GM18867 (cell line): ENCODE results near the gene SNX25.
"Not testable (repeated sequence)": the region's sequence is repeated elsewhere in the genome, so short reads cannot be mapped to it uniquely, and the experiment has no call there.

Experiments
- ATAC-seq: cut with Tn5 transposase; IDR thresholded peaks from one replicate; pipeline ENCODE4 v1.9.1; 2021; ENCODE audit warnings: mild to moderate bottlenecking, moderate library complexity; ENCODE audit not compliant: unreplicated experiment

The SNX25 gene

GRCh38 chr4:185204238-185204910 is 5.0 kb upstream of the SNX25 start:
- ATAC-seq: peak; percentile 2

GRCh38 chr4:185205073-185205472 is 4.3 kb upstream of the SNX25 start:
- ATAC-seq: not testable (repeated sequence)

DNA sequence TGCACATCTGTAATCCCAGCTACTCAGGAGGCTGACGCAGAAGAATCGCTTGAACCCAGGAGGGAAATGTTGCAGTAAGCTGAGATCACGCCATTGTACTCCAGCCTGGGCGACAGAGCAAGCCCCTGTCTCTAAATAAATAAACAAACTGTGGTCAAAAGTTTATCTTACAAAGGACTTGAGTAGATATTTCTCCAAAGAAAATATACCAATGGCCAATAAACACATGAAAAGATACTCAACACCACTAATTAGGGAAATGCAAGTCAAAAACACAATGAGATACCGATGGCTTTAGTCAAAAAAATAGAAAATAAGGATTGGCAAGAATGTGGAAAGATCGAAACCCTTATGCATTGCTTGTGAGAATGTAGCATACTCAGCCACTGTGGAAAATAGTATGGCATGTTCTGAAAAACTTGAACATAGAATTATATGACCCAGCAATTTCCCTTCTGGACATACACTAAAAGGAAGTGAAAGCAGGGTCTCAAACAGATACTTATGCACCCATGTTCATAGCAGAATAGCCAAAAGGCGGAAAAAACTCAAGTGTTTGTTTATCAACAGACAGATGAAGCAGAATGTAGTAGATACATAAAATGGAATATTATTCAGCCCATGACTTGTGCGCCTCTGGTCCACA is 3.6 kb upstream of the SNX25 start:
- ATAC-seq: no peak

- no peak for ATAC-seq
These were observed 1.9 kb upstream of the SNX25 start for GRCh38 chr4:185207466-185207865.

- peak; percentile 28 for ATAC-seq
These were observed 379 bp downstream of the SNX25 start for GRCh38 chr4:185209852-185210101.

DNA sequence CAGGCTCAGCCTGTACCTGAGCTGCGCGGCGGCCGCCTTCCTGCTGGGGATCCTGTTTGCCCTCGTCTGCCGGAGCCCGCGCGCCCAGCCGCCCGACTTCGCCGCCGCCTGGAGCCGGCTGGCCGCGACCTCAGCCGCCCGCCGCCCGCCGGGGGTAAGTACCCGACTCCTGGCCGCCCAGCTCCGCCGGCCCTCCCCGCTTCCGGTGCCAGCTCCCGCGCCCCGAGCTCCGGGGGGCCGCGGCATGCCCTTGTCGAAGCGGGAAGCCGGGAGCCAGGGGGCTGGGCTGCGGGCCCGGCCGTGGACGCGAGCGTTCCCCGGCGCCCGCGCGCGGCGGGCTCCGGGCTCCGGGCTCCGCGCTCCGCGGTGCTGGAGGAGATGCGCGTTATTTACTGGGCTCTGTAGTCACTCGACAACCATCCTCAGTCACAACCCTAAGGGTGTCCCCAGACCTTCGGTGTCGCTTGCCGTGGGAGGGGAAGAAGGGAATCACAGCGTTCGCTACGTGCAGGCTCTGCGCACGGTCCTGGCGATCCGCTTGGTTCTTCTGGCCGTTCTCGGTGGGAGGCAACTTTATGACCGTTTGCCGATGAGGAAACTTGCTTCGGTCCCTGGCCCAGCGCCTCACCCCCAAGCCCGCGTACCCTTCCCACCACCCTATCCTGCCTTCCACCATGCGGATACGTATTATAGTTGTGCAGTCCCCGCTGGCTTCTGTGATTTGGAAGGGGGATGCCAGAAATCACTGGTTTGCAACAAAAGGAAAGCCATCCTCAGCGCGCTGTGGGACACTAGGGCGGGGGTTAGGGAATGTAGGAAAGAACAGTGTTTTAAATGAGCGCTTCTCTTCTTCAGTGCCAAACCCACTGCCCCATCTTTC is 944 bp downstream of the SNX25 start:
- peak; percentile 12 for ATAC-seq

DNA sequence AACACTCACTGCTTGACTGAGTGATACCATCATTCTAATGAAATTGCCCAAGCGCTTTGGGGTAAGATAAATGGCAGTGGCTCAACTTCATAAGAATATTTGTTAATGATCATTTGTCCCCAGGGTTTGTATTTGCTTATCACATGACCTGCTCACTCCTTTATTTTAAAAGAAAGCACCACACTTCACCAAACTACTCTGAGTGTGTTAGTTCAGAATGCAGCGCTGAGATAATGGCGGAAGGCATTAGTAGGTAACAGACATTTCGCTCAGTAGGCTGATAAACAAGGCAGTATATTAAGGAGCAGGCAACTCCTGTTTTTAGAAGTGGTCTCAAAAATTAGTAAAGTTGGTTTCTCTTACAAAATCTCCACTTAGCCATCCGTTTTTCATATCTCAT is 1.6 kb downstream of the SNX25 start:
- no peak for ATAC-seq

GRCh38 chr4:185211641-185212040 is 2.2 kb downstream of the SNX25 start:
- no peak for ATAC-seq

DNA sequence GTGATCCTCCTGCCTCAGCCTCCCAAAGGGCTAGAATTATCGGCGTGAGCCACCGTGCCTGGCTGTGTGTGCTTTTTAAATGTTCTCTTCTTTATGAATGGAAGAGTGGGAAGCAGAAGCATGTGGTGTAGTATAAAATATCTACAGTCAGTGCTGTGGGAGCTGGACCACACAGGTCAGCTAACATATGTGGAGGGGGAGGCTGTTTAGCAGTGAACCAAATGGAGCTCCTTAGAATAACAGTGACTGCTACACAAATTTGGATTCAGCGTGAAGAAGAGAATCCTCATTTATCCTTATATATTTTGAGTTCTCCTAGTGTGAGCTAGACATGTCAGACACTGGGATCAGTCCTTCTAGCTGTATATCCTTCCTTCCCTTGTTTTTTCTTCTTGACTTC is 3.2 kb downstream of the SNX25 start:
- ATAC-seq: no peak

- ATAC-seq: peak; percentile 32
These were observed 4.5 kb downstream of the SNX25 start for GRCh38 chr4:185213877-185214276.

- no peak for ATAC-seq
These were observed 5.9 kb downstream of the SNX25 start for GRCh38 chr4:185215261-185215660.

DNA sequence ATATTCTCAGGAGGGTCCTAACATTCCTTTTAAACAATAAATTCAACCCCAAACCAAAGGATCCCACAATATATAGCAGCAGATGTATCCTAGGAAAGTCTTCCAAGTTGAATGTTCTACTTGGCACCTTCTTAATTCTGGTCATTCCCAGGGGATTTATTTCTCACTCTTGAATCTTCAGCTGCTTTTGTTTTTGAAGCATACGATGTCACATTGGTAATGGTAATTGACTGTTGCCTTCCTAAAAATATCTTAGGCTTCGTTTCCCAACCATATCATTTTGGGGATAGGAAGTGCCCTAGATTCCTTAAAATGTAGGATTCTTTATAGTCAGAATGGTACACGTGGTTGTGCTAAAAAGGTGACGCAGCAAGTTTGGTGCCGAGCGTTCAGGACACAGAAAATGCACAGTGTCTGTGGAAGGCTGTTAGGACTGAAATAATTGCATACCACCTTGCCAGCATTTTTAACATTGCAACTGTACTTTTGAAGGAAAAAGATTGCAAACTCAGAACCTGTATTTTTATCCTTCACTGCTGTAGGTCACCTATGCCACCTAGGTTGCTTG is 8.1 kb downstream of the SNX25 start:
- no peak for ATAC-seq

DNA sequence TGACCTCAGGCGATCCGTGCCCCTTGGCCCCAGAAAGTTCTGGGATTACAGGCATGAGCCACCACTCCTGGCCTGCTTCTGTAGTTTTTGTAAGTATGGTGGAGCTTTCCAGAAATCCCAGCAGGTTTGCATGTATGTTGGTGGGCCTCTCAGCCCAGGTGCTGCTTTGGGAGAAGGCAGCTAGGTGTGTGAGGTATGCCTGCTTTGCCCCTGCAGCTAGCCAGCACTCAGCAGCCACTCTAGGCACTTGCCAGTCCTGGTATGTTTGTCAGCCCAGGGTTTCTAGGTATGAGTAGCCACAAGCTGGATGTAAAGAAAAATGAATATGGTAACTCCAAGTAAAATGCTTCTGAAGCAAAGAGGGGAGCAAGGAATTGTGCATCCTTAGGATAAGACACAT is 8.9 kb downstream of the SNX25 start:
- ATAC-seq: no peak

GRCh38 chr4:185219551-185220344 is 10.3 kb downstream of the SNX25 start:
- ATAC-seq: peak; percentile 81

- no peak for ATAC-seq
These were observed 12.1 kb downstream of the SNX25 start for GRCh38 chr4:185221491-185221890.

DNA sequence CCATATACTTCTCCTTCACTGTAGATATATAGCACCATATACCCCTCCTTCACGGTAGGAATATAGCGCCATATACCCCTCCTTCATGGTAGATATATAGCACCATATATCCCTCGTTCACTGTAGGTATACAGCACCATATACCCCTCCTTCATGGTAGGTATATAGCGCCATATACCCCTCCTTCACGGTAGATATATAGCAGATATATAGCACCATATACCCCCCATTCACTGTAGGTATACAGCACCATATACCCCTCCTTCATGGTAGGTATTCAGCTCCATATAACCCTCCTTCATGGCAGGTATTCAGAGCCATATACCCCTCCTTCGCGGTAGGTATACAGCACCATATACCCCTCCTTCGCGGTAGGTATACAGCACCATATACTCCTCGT is 12.5 kb downstream of the SNX25 start:
- ATAC-seq: no peak

GRCh38 chr4:185222598-185222997 is 13.2 kb downstream of the SNX25 start:
- no peak for ATAC-seq

DNA sequence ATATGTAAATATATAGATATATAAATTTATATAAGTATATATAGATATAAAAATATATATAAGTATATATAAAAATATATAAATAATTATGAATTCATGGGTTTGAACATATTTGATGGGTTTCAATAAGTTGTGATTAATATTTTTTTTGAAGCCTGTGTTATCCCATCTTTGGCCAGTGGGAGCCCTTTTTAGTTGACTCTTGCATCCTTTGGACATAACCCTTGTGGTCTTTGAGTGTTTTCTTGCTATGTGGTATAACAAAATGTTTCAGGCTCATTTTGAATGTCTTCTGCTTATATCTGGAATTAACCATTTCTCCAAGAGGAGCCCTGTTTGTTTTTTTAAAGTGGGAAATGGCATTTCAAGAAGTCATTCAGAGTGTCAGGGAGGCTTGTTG is 15.2 kb downstream of the SNX25 start:
- no peak for ATAC-seq

GRCh38 chr4:185225940-185226339 is 16.5 kb downstream of the SNX25 start:
- ATAC-seq: no peak

GRCh38 chr4:185227131-185227551 is 17.7 kb downstream of the SNX25 start:
- ATAC-seq: no peak

DNA sequence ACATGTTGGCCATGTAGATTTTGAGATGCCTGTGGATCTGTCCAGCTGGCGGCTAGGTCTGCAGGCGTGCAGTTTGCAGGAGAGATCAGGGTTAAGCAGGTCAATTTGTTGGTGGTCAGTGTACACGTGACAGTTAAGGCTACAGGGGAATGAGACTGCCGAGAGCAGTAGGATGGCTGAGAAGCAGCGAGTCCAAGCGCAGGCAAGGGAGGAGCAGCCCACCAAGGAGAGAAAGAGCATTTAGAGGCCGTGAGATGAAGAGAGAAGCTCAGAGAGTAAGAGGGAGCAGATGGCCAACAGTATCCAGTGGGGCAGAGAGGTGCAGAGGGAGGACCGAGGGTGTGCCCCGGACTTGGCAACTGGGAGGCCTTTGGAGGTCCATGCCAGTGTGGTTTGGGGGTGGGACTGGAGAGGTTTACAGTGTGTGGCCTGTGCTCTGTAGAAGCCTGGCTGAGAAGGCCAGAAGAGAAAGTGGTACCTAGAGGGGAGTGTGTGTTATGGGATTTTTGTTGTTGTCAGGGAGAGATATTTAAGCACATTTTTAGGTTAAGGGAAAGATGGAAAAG is 18.4 kb downstream of the SNX25 start:
- no peak for ATAC-seq
